B cell (primary cell): ENCODE measurements around the gene DGCR2. TPM values are rescaled to one million over a fixed set of nuclear protein-coding genes. Genes with fewer than 3 reads are reported as not detected.

Experiments
- ATAC-seq: fragments of 200-7000 bp; cut with Tn5 transposase; one replicate; pipeline ENCODE4 v1.10.0; 2021; ENCODE audit warnings: low read depth, mild to moderate bottlenecking, moderate number of reproducible peaks, moderate library complexity
- CTCF ChIA-PET: fragments of 350-600 bp; sonication (Branson Sonifier 250); formaldehyde crosslinking; loops from one replicate; lab custom pipeline; 2021; ENCODE audit warnings: antibody characterized with exemption, inconsistent platforms; lab: Charles Lee
- POLR2A ChIA-PET: fragments of 350-600 bp; sonication (Branson Sonifier 250); formaldehyde crosslinking; loops from one replicate; lab custom pipeline; 2021; ENCODE audit warnings: antibody characterized with exemption; lab: Charles Lee
- DNase-seq: peaks from one replicate; pipeline ENCODE4 v3.0.0; 2013
- H2AFZ ChIP-seq: 2 replicates; pipeline ENCODE4 v1.6.1; 2012; ENCODE audit warnings: mild to moderate bottlenecking, low read depth, low read length; ENCODE audit not compliant: insufficient read depth, poor library complexity, severe bottlenecking
- H3K27ac ChIP-seq, 2 donors: 1 replicate in 1 of 2; 2 replicates in 1 of 2; pipeline ENCODE4 v1.5.1; 2012 to 2013; ENCODE audit warnings: low read length in 2 of 2, mild to moderate bottlenecking in 2 of 2, moderate library complexity in 1 of 2
- H3K27me3 ChIP-seq, 4 experiments: fragments of 200-600 bp in 1 of 4; sonication (generic) in 1 of 4; replicated peaks in 1 of 4; 1 replicate in 2 of 4; 2 replicates in 2 of 4; pipeline versions ENCODE4 v1.6.1 to v1.7.0; 2013 to 2016; ENCODE audit warnings: low read length in 3 of 4, mild to moderate bottlenecking in 2 of 4, mixed read lengths in 1 of 4, moderate library complexity in 1 of 4; ENCODE audit not compliant: insufficient read depth in 4 of 4, control insufficient read depth in 3 of 4; ENCODE audit errors: control extremely low read depth in 1 of 4
- H3K36me3 ChIP-seq, 2 experiments: replicated peaks in 1 of 2; 1 replicate in 1 of 2; 2 replicates in 1 of 2; pipeline versions ENCODE4 v1.6.1 to v1.7.1; 2013; ENCODE audit warnings: low read length in 1 of 2; ENCODE audit not compliant: insufficient read depth in 2 of 2, control insufficient read depth in 1 of 2; ENCODE audit errors: control extremely low read depth in 1 of 2, extremely low read depth in 1 of 2
- H3K4me1 ChIP-seq, 2 donors: fragments of 200-600 bp in 1 of 2; sonication (generic) in 1 of 2; 1 replicate in 1 of 2; 2 replicates in 1 of 2; pipeline versions ENCODE4 v1.5.1 to v1.6.1; 2013 to 2017; ENCODE audit warnings: low read length in 2 of 2; ENCODE audit not compliant: control insufficient read depth in 2 of 2, insufficient read depth in 2 of 2
- H3K4me2 ChIP-seq: replicated peaks from 2 replicates; pipeline ENCODE3; 2012; ENCODE audit warnings: mild to moderate bottlenecking, low read depth, low read length; ENCODE audit not compliant: poor library complexity, severe bottlenecking
- H3K4me3 ChIP-seq, 5 experiments: fragments of 200-600 bp in 1 of 5; sonication (generic) in 1 of 5; 1 replicate in 3 of 5; 2 replicates in 2 of 5; pipeline versions ENCODE4 v1.5.1 to v1.7.0; 2011 to 2016; ENCODE audit warnings: low read length in 4 of 5, mild to moderate bottlenecking in 4 of 5, low read depth in 2 of 5, control low read depth in 1 of 5, moderate library complexity in 1 of 5; ENCODE audit not compliant: insufficient read depth in 1 of 5; ENCODE audit errors: control extremely low read depth in 1 of 5, extremely low read depth in 1 of 5
- H3K79me2 ChIP-seq: fragments of 200-600 bp; sonication (generic); one replicate; pipeline ENCODE4 v1.6.0; 2016; ENCODE audit warnings: low read length; ENCODE audit not compliant: control insufficient read depth, insufficient read depth
- H3K9ac ChIP-seq: fragments of 200-600 bp; sonication (generic); 2 replicates; pipeline ENCODE4 v1.6.1; 2017; ENCODE audit warnings: mild to moderate bottlenecking, low read length, moderate library complexity
- H3K9me3 ChIP-seq, 3 donors: one replicate each; pipeline versions ENCODE4 v1.6.1 to v1.7.1; 2013; ENCODE audit warnings: low read length in 2 of 3; ENCODE audit not compliant: control insufficient read depth in 2 of 3, insufficient read depth in 1 of 3; ENCODE audit errors: control extremely low read depth in 1 of 3
- H4K20me1 ChIP-seq: 2 replicates; pipeline ENCODE4 v1.6.0; 2012; ENCODE audit warnings: mild to moderate bottlenecking, low read length; ENCODE audit not compliant: insufficient read depth, control insufficient read depth, poor library complexity, severe bottlenecking
- H3K27ac Mint-ChIP-seq: one replicate; pipeline ENCODE4 v1.8.0; 2021; ENCODE audit warnings: mixed read lengths
- H3K27me3 Mint-ChIP-seq: one replicate; pipeline ENCODE4 v1.8.0; 2021; ENCODE audit warnings: mixed read lengths
- H3K4me1 Mint-ChIP-seq: one replicate; pipeline ENCODE4 v1.8.0; 2021; ENCODE audit warnings: mixed read lengths
- H3K4me3 Mint-ChIP-seq: one replicate; pipeline ENCODE4 v1.8.0; 2021; ENCODE audit warnings: mixed read lengths
- H3K9me3 Mint-ChIP-seq: one replicate; pipeline ENCODE4 v1.8.0; 2022; ENCODE audit warnings: mixed read lengths; ENCODE audit not compliant: insufficient read depth
- EZH2 ChIP-seq: IDR thresholded peaks from 2 replicates; pipeline ENCODE4 v1.6.1; 2012; ENCODE audit warnings: borderline replicate concordance, low read depth, mild to moderate bottlenecking, moderate library complexity, low read length; ENCODE audit not compliant: insufficient read depth, poor library complexity, severe bottlenecking
- WGBS: methylation state at CpG from one replicate; pipeline ENCODE4 v1.1.5; 2013; ENCODE audit warnings: missing lambda C conversion rate; ENCODE audit not compliant: insufficient coverage; 5-methylcytosine and 5-hydroxymethylcytosine counted together
- intact Hi-C: fragments of 100-400 bp; cut with micrococcal nuclease; formaldehyde crosslinking; loops from one replicate; pipeline ENCODE4 v1.10.0; 2022
- polyA plus RNA-seq: library from polyadenylated mRNA; depleted of rRNA; stranded (reverse); fragments of >200 nt; gene quantifications from 2 replicates; pipeline ENCODE4 v1.2.3, GENCODE V29; 2012
- total RNA-seq, 2 donors: library from RNA; stranded (reverse); fragments of 120-200 nt in 1 of 2; gene quantifications; 1 replicate in 1 of 2; 2 replicates in 1 of 2; pipeline versions ENCODE4 v1.2.3 to v1.2.4, GENCODE V29; 2013 to 2022
- TF ChIP-seq, protein P1 (sequence below): fragments of 200-600 bp; IDR thresholded peaks from one replicate; pipeline ENCODE4 v1.8.0; 2022; ENCODE audit warnings: antibody characterized with exemption, mild to moderate bottlenecking

Gene DGCR2
- total and polyA plus RNA-seq, 2 donors (not counting 1 experiment from before 2014, with no cell fraction given) = 28.8 to 49.5 TPM

DNA sequence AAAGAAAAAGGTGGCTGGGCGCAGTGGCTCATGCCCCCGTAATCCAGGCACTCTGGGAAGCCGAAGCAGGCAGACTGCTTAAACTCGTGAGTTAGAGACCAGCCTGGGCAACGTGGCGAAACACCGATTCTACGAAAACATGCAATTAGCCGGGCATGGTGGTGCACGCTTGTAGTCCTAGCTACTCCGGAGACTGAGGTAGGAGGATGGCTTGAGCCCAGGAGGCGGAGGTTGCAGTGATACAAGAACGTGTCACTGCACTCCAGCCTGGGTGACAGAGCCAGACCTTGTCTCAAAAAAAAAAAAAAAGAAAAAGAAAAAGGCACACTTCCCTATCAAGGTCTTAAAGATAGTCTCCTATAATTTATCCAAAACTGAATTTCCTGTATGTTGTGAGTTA lies 39.4 kb downstream of the DGCR2 start:
- no peaks in the 10 kb centered on the region for H3K27me3 Mint-ChIP-seq
- Histone ChIP-seq H3K4me3 (no peak overlapping the region), H3K36me3 (peaks cover 8 to 35% of the 10 kb centered on the region in 2 experiments), H4K20me1 (peaks cover 56% of the 10 kb centered on the region), H3K9ac (no peak overlapping the region), H3K79me2 (peaks cover 50% of the 10 kb centered on the region), H3K27ac (no peak overlapping the region), H3K9me3 (no peaks in the 10 kb centered on the region), H2AFZ (no peak overlapping the region), H3K4me1 (peaks cover 10 to 22% of the 10 kb centered on the region in 2 donors), H3K4me2 (no peak overlapping the region), H3K27me3 (no peaks in the 10 kb centered on the region)
- no peak for DNase-seq
- H3K4me1 Mint-ChIP-seq = peaks cover 32% of the 10 kb centered on the region
- no peak overlapping the region for H3K4me3 Mint-ChIP-seq
- no peak for ATAC-seq
- intact Hi-C loops = no loop called here
- TF ChIP-seq EZH2 = no peak
- TF ChIP-seq, protein P1, sequence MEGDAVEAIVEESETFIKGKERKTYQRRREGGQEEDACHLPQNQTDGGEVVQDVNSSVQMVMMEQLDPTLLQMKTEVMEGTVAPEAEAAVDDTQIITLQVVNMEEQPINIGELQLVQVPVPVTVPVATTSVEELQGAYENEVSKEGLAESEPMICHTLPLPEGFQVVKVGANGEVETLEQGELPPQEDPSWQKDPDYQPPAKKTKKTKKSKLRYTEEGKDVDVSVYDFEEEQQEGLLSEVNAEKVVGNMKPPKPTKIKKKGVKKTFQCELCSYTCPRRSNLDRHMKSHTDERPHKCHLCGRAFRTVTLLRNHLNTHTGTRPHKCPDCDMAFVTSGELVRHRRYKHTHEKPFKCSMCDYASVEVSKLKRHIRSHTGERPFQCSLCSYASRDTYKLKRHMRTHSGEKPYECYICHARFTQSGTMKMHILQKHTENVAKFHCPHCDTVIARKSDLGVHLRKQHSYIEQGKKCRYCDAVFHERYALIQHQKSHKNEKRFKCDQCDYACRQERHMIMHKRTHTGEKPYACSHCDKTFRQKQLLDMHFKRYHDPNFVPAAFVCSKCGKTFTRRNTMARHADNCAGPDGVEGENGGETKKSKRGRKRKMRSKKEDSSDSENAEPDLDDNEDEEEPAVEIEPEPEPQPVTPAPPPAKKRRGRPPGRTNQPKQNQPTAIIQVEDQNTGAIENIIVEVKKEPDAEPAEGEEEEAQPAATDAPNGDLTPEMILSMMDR = no peak
- POLR2A ChIA-PET = no interaction called here
- H3K27ac Mint-ChIP-seq = no peak overlapping the region
- CTCF ChIA-PET = interaction anchor here (0.7 kb wide), 1 partner anchor 352 kb away, joined by 3 read pairs; no protein-coding TSS in a partner anchor
- H3K9me3 Mint-ChIP-seq = no peaks in the 10 kb centered on the region
- 94% methylated on average over 13 of the region's 13 CpGs for WGBS

DNA sequence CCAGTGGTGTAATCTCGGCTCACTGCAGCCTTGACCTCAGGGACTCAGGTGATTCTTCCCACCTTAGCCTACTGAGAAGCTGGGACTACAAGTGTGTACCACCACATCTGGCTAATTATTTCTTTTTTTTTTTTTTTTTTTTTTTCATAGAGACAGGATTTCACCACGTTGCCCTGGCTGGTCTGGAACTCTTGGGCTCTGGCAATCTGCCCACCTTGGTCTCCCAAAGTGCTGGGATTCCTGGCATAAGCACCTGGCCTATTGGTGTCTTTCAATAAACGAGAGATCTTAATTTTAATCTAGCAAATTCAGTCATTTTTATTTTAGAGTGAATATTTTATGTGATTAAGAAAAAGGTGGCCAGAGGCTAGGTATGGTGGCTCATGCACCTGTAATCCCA lies 40.1 kb downstream of the DGCR2 start:
- Histone ChIP-seq H3K79me2 (peaks cover 48% of the 10 kb centered on the region), H3K9ac (no peak overlapping the region), H3K27me3 (no peaks in the 10 kb centered on the region), H3K4me3 (no peak overlapping the region), H3K4me2 (no peak overlapping the region), H3K27ac (no peak overlapping the region), H4K20me1 (peaks cover 49% of the 10 kb centered on the region), H2AFZ (no peak overlapping the region), H3K36me3 (peaks cover 8 to 33% of the 10 kb centered on the region in 2 experiments), H3K4me1 (peaks cover 10 to 22% of the 10 kb centered on the region in 2 donors), H3K9me3 (no peaks in the 10 kb centered on the region)
- Mint-ChIP-seq H3K4me1 (peaks cover 32% of the 10 kb centered on the region), H3K27ac (no peak overlapping the region), H3K4me3 (no peak overlapping the region), H3K27me3 (no peaks in the 10 kb centered on the region), H3K9me3 (no peaks in the 10 kb centered on the region)
- ChIA-PET POLR2A (no interaction called here), CTCF (interaction anchor here (0.7 kb wide), 1 partner anchor 852 kb away, joined by 3 read pairs; no protein-coding TSS in a partner anchor)
- intact Hi-C loops = no loop called here
- no peak for DNase-seq
- TF ChIP-seq, protein P1 = no peak
- no CpG with 5 or more reads among the region's 3 CpGs for WGBS
- ATAC-seq = no peak
